ENCODE results near the gene GPR149. TPM values are rescaled to one million over a fixed set of nuclear protein-coding genes. Genes with fewer than 3 reads are reported as not detected.

GPR149 gene
- total RNA-seq, 1 donor from 2014 or later: not detected

- Mint-ChIP-seq H3K27me3 (peaks cover 4% of the 10 kb centered on the region), H3K27ac (peak within 1 kb of the TSS; percentile 97), H3K4me3 (peak within 1 kb of the TSS; percentile 96), H3K9me3 (no peaks in the 10 kb centered on the region), H3K4me1 (ENCODE audit: unreplicated experiment) (peaks cover 14% of the 10 kb centered on the region), H3K36me3 (peaks cover 8% of the 10 kb centered on the region)
- TF ChIP-seq, protein P1, sequence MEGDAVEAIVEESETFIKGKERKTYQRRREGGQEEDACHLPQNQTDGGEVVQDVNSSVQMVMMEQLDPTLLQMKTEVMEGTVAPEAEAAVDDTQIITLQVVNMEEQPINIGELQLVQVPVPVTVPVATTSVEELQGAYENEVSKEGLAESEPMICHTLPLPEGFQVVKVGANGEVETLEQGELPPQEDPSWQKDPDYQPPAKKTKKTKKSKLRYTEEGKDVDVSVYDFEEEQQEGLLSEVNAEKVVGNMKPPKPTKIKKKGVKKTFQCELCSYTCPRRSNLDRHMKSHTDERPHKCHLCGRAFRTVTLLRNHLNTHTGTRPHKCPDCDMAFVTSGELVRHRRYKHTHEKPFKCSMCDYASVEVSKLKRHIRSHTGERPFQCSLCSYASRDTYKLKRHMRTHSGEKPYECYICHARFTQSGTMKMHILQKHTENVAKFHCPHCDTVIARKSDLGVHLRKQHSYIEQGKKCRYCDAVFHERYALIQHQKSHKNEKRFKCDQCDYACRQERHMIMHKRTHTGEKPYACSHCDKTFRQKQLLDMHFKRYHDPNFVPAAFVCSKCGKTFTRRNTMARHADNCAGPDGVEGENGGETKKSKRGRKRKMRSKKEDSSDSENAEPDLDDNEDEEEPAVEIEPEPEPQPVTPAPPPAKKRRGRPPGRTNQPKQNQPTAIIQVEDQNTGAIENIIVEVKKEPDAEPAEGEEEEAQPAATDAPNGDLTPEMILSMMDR (conservative IDR thresholded peaks at IDR 0.05): no peak
- DNase-seq (ENCODE audit: extremely low spot score, unreplicated experiment): peak; percentile 92
Measured at GRCh38 chr3:154323891-154324738, 105.9 kb downstream of the GPR149 start, which contains the start of gene DHX36. Gene DHX36, minus strand, starts transcription at chr3:154324487. Its CDS starts 71 bp downstream, at chr3:154324416.

DNA sequence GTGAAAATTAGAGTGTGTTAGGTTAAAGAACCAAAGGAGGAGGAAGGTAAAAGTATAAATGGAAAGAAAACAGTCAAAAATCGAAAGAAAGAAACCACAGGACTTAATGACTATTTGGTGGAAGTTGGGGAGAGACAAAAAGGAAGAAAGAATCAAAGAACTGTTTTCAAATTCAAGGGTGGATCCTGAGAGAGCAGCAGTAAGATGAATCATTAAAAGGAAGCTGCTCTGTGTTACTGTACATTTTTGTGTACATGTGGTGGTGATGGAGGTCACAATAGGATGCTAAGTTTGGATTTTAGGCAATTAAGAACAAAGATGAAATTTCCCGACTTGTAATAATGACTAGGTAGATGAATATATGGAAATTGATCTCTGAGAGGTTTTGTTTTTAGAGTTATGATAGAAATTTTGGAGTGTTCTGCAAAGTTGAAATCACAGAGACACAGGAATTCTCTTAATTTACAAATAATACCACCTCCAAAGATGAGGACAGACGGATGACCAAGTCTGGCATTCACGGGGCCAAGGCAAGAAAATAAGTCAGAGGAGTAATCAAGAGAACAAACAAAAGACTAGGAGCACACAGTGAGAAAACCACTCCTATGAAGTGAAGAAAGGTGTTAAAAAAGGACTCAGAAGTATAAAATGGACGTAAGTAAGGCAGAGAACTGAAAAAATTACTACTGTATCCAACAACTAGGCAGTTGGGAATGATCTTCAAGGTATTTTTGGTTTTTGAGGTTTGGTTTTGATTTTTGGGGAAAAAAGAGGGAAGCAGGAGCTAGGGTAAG, 112.8 kb downstream of the GPR149 start:
- Mint-ChIP-seq H3K4me1 (ENCODE audit: unreplicated experiment) (peaks cover 13% of the 10 kb centered on the region), H3K27me3 (no peaks in the 10 kb centered on the region), H3K4me3 (no peak overlapping the region), H3K9me3 (no peaks in the 10 kb centered on the region), H3K36me3 (peaks cover 26% of the 10 kb centered on the region), H3K27ac (no peak overlapping the region)
- TF ChIP-seq, protein P1 (conservative IDR thresholded peaks at IDR 0.05): no peak
- no peak for DNase-seq (ENCODE audit: extremely low spot score, unreplicated experiment)

DNA sequence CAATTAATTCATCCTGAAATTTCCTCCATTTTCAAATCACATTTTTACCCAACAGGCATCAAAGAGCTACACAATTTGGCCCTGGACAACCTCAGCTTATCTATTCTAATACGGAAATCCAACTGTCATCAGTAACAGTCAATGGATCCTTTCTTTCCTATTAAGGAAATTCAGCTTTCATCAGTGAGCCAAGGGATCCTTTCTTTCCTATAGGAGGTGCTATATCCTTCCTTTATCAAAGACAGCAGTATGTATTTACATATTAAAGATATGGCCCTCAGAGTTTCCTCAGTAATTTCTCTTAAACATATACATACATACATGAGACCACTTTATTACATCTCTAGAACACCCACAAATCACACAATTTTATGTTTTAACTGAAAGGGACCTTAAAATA, 115.8 kb downstream of the GPR149 start:
- TF ChIP-seq, protein P1 (conservative IDR thresholded peaks at IDR 0.05): no peak
- H3K36me3 Mint-ChIP-seq: peaks cover 24% of the 10 kb centered on the region

GRCh38 chr3:154310840-154311239, 119.2 kb downstream of the GPR149 start:
- DNase-seq (ENCODE audit: extremely low spot score, unreplicated experiment): no peak
- Mint-ChIP-seq H3K27me3 (no peaks in the 10 kb centered on the region), H3K27ac (no peak overlapping the region), H3K4me1 (ENCODE audit: unreplicated experiment) (no peaks in the 10 kb centered on the region), H3K4me3 (no peak overlapping the region), H3K9me3 (no peaks in the 10 kb centered on the region), H3K36me3 (peaks cover 35% of the 10 kb centered on the region)
- TF ChIP-seq, protein P1 (conservative IDR thresholded peaks at IDR 0.05): no peak

More for the DNA sequence above, 115.8 kb downstream of the GPR149 start:
- DNase-seq (ENCODE audit: extremely low spot score, unreplicated experiment): no peak
- H3K27me3 Mint-ChIP-seq: no peaks in the 10 kb centered on the region
- H3K27ac Mint-ChIP-seq: no peak overlapping the region
- peaks cover 8% of the 10 kb centered on the region for H3K4me1 Mint-ChIP-seq (ENCODE audit: unreplicated experiment)
- no peaks in the 10 kb centered on the region for H3K9me3 Mint-ChIP-seq
- no peak overlapping the region for H3K4me3 Mint-ChIP-seq

DNA sequence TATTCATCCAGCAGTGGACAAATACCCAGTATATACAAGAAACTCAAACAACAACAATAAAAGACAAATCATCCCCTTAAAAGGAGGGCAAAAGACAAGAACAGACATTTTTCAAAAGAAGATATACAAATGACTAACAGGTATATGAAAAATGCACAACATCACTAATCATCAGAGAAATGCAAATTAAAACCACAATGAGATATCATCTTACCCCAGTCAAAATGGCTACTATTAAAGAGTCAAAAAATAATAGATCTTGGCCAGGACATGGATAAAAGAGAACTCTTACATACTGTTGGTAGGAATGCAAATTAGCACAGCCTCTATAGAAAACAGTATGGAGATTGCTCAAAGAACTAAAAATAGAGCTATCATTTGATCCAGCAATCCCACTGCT, 122.6 kb downstream of the GPR149 start:
- Mint-ChIP-seq H3K36me3 (peaks cover 27% of the 10 kb centered on the region), H3K27ac (no peak overlapping the region), H3K4me3 (no peak overlapping the region), H3K9me3 (no peaks in the 10 kb centered on the region), H3K27me3 (no peaks in the 10 kb centered on the region), H3K4me1 (ENCODE audit: unreplicated experiment) (no peaks in the 10 kb centered on the region)
- DNase-seq (ENCODE audit: extremely low spot score, unreplicated experiment): no peak
- TF ChIP-seq, protein P1 (conservative IDR thresholded peaks at IDR 0.05): no peak

Data from type B pancreatic cell (in vitro differentiated cells).